NCI-H510A treated with DMSO at 0.1 percent for 48 hours (cell line): ENCODE measurements around the gene KIF25.

Source experiments
- DNase-seq: peaks from one replicate; lab custom pipeline; 2025; lab: John Stamatoyannopoulos, UW

Gene KIF25

GRCh38 chr6:168051648-168052047, 54.2 kb downstream of the KIF25 start:
- DNase-seq, result no peak

- DNase-seq, result peak; percentile 34
These were observed 54.9 kb downstream of the KIF25 start for GRCh38 chr6:168052291-168052891.

GRCh38 chr6:168053086-168053956, 55.9 kb downstream of the KIF25 start:
- no peak for DNase-seq

- DNase-seq, result no peak
These were observed 56.5 kb downstream of the KIF25 start for GRCh38 chr6:168053957-168054471.

GRCh38 chr6:168054765-168055560, 57.5 kb downstream of the KIF25 start:
- DNase-seq, result no peak

GRCh38 chr6:168055696-168056489, 58.4 kb downstream of the KIF25 start:
- DNase-seq, result no peak

GRCh38 chr6:168056892-168057527, 59.5 kb downstream of the KIF25 start:
- DNase-seq, result no peak

GRCh38 chr6:168057836-168058235, 60.4 kb downstream of the KIF25 start:
- no peak for DNase-seq

- DNase-seq, result no peak
These were observed 61.5 kb downstream of the KIF25 start for GRCh38 chr6:168058691-168059551.

- DNase-seq, result peak; percentile 36
These were observed 63.1 kb downstream of the KIF25 start for GRCh38 chr6:168060521-168060931.

GRCh38 chr6:168061269-168062210, 64.1 kb downstream of the KIF25 start:
- peak; percentile 81 for DNase-seq

- DNase-seq, result no peak
These were observed 65.1 kb downstream of the KIF25 start for GRCh38 chr6:168062346-168063289.

GRCh38 chr6:168063431-168063830, 66.0 kb downstream of the KIF25 start:
- DNase-seq, result no peak

- no peak for DNase-seq
These were observed 66.8 kb downstream of the KIF25 start for GRCh38 chr6:168064226-168064807.

- no peak for DNase-seq
These were observed 69.7 kb downstream of the KIF25 start for GRCh38 chr6:168067081-168067759.

GRCh38 chr6:168070804-168071203, 73.3 kb downstream of the KIF25 start:
- DNase-seq, result no peak

GRCh38 chr6:168071620-168072019, 74.1 kb downstream of the KIF25 start:
- DNase-seq, result no peak
